ENCODE data around the gene SOD2. TPM values are rescaled to one million over a fixed set of nuclear protein-coding genes. Genes with fewer than 3 reads are reported as not detected.
"Not testable (repeated sequence)": the region's sequence is repeated elsewhere in the genome, so short reads cannot be mapped to it uniquely, and the experiment has no call there.

Gene SOD2
- total and polyA plus RNA-seq, 3 experiments from 2014 or later: 82.9 to 86.6 (median 85.0) TPM

- ChIA-PET CTCF (interaction anchor here (0.7 to 1.5 kb wide), 2 partner anchors 8 to 10 kb away, joined by 3 read pairs; partner anchors contain the start of gene WTAP), POLR2A (no interaction called here)
- no peaks in the 10 kb centered on the region for H3K4me1 ChIP-seq (ENCODE audit: insufficient read depth, low read length)
- no peaks in the 10 kb centered on the region for H3K36me3 ChIP-seq (ENCODE audit: insufficient read depth, low read length)
- H3K4me1 Mint-ChIP-seq: peaks cover 0 to 5% (median 5%) of the 10 kb centered on the region in 3 donors
- H3K27me3 ChIP-seq (ENCODE audit: insufficient read depth, low read length, poor library complexity, severe bottlenecking): no peaks in the 10 kb centered on the region
- DNase-seq: no peak
- no peaks in the 10 kb centered on the region for H3K9me3 ChIP-seq (ENCODE audit: low read length)
- H3K36me3 Mint-ChIP-seq: peaks cover 0 to 2% (median 0%) of the 10 kb centered on the region in 3 donors
- no peak overlapping the region for H3K27ac Mint-ChIP-seq
- no peak overlapping the region for H3K4me3 Mint-ChIP-seq
- no peaks in the 10 kb centered on the region for H3K9me3 Mint-ChIP-seq
- no peaks in the 10 kb centered on the region for H3K27me3 Mint-ChIP-seq
- H3K27ac ChIP-seq (ENCODE audit: low read depth, low read length): no peak overlapping the region
- no peak overlapping the region for H3K4me3 ChIP-seq (ENCODE audit: low read length)
Observed at GRCh38 chr6:159716247-159717096, 23.4 kb upstream of the SOD2 start.

GRCh38 chr6:159715605-159716004 is 22.6 kb upstream of the SOD2 start:
- H3K27me3 Mint-ChIP-seq: no peaks in the 10 kb centered on the region
- peaks cover 0 to 4% (median 3%) of the 10 kb centered on the region in 3 donors for H3K4me1 Mint-ChIP-seq
- Histone ChIP-seq H3K4me1 (ENCODE audit: insufficient read depth, low read length) (no peaks in the 10 kb centered on the region), H3K9me3 (ENCODE audit: low read length) (no peaks in the 10 kb centered on the region), H3K27me3 (ENCODE audit: insufficient read depth, low read length, poor library complexity, severe bottlenecking) (no peaks in the 10 kb centered on the region), H3K36me3 (ENCODE audit: insufficient read depth, low read length) (no peaks in the 10 kb centered on the region), H3K4me3 (ENCODE audit: low read length) (no peak overlapping the region), H3K27ac (ENCODE audit: low read depth, low read length) (no peak overlapping the region)
- H3K4me3 Mint-ChIP-seq: no peak overlapping the region
- ChIA-PET CTCF (interaction anchor here (0.7 kb wide), 1 partner anchor 9 kb away, joined by 3 read pairs; no protein-coding TSS in a partner anchor), POLR2A (interaction anchor here (0.5 kb wide), 1 partner anchor 12 kb away, joined by 4 read pairs; the partner anchor contains the start of gene WTAP)
- peaks cover 0 to 2% (median 0%) of the 10 kb centered on the region in 3 donors for H3K36me3 Mint-ChIP-seq
- H3K27ac Mint-ChIP-seq: no peak overlapping the region
- DNase-seq: no peak
- H3K9me3 Mint-ChIP-seq: no peaks in the 10 kb centered on the region

DNA sequence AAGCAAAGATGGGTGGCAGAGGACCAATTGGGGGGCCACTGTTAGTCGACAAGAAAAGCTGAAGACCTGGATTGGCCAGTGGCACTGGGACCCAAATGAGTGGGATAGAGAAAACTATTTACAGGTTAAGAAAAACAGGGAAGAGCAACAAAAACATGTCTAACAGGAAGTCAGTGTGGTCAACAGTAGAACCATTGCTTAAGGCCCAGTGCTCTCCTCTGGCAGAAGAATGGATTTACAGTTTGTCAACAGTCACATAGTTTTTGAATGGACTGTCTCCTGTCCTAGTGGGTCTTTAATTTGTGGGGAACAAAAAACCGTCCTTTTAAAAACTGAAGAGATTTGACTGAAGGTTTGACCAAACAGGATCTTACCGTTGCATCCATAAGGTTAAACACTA is 22.1 kb upstream of the SOD2 start:
- H3K4me3 Mint-ChIP-seq: no peak overlapping the region
- ChIA-PET CTCF (no interaction called here), POLR2A (interaction anchor here (0.5 kb wide), 1 partner anchor 12 kb away, joined by 4 read pairs; the partner anchor contains the start of gene WTAP)
- H3K27me3 Mint-ChIP-seq: no peaks in the 10 kb centered on the region
- no peaks in the 10 kb centered on the region for H3K4me1 ChIP-seq (ENCODE audit: insufficient read depth, low read length)
- DNase-seq: no peak
- no peaks in the 10 kb centered on the region for H3K36me3 ChIP-seq (ENCODE audit: insufficient read depth, low read length)
- H3K4me3 ChIP-seq (ENCODE audit: low read length): no peak overlapping the region
- no peaks in the 10 kb centered on the region for H3K9me3 ChIP-seq (ENCODE audit: low read length)
- H3K4me1 Mint-ChIP-seq: no peaks in the 10 kb centered on the region
- H3K9me3 Mint-ChIP-seq: no peaks in the 10 kb centered on the region
- H3K27ac ChIP-seq (ENCODE audit: low read depth, low read length): no peak overlapping the region
- peaks cover 0 to 2% (median 0%) of the 10 kb centered on the region in 3 donors for H3K36me3 Mint-ChIP-seq
- H3K27me3 ChIP-seq (ENCODE audit: insufficient read depth, low read length, poor library complexity, severe bottlenecking): no peaks in the 10 kb centered on the region
- H3K27ac Mint-ChIP-seq: peak overlapping the region in 1 of 8 donors; percentile 24

DNA sequence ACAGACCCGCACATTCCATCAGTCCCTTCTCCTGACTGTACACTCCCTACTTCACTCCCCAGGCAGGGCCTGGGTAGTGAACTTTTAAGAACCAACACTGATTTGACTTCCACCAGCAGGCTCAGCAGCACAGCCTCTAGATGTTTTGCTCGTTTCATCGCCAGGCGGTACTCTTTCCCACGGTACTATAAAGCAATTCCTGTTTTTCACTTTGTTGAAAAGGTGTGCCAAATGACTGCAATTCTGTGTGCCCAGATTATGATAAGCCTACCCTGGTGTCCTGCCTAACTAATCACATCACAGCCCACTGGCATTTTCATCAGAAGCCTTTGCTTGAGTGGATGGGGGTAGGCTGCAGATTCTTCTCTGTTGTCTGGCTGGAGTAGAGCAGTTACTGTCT is 21.4 kb upstream of the SOD2 start:
- Mint-ChIP-seq H3K4me3 (no peak overlapping the region), H3K27ac (no peak overlapping the region), H3K27me3 (no peaks in the 10 kb centered on the region), H3K36me3 (peaks cover 0 to 2% (median 0%) of the 10 kb centered on the region in 3 donors), H3K4me1 (no peaks in the 10 kb centered on the region), H3K9me3 (no peaks in the 10 kb centered on the region)
- Histone ChIP-seq H3K9me3 (ENCODE audit: low read length) (no peaks in the 10 kb centered on the region), H3K27ac (ENCODE audit: low read depth, low read length) (no peak overlapping the region), H3K36me3 (ENCODE audit: insufficient read depth, low read length) (no peaks in the 10 kb centered on the region), H3K4me3 (ENCODE audit: low read length) (no peak overlapping the region), H3K27me3 (ENCODE audit: insufficient read depth, low read length, poor library complexity, severe bottlenecking) (no peaks in the 10 kb centered on the region), H3K4me1 (ENCODE audit: insufficient read depth, low read length) (no peaks in the 10 kb centered on the region)
- ChIA-PET CTCF (no interaction called here), POLR2A (no interaction called here)
- no peak for DNase-seq

- H3K36me3 Mint-ChIP-seq: peaks cover 0 to 2% (median 0%) of the 10 kb centered on the region in 3 donors
- no peaks in the 10 kb centered on the region for H3K27me3 Mint-ChIP-seq
- CTCF ChIA-PET: no interaction called here
- POLR2A ChIA-PET: no interaction called here
- Histone ChIP-seq H3K36me3 (ENCODE audit: insufficient read depth, low read length) (no peaks in the 10 kb centered on the region), H3K27ac (ENCODE audit: low read depth, low read length) (no peak overlapping the region), H3K4me3 (ENCODE audit: low read length) (no peak overlapping the region), H3K9me3 (ENCODE audit: low read length) (no peaks in the 10 kb centered on the region), H3K27me3 (ENCODE audit: insufficient read depth, low read length, poor library complexity, severe bottlenecking) (no peaks in the 10 kb centered on the region), H3K4me1 (ENCODE audit: insufficient read depth, low read length) (no peaks in the 10 kb centered on the region)
- H3K4me3 Mint-ChIP-seq: no peak overlapping the region
- H3K27ac Mint-ChIP-seq: no peak overlapping the region
- no peaks in the 10 kb centered on the region for H3K4me1 Mint-ChIP-seq
- no peaks in the 10 kb centered on the region for H3K9me3 Mint-ChIP-seq
- DNase-seq: no peak
Observed at GRCh38 chr6:159713984-159714383, 20.9 kb upstream of the SOD2 start.

GRCh38 chr6:159712389-159712788 is 19.3 kb upstream of the SOD2 start:
- H3K9me3 Mint-ChIP-seq; POLR2A ChIA-PET; H3K9me3 ChIP-seq (ENCODE audit: low read length); H3K27me3 Mint-ChIP-seq; H3K27ac ChIP-seq (ENCODE audit: low read depth, low read length); DNase-seq; CTCF ChIA-PET; H3K4me3 ChIP-seq (ENCODE audit: low read length); H3K4me1 Mint-ChIP-seq; H3K4me1 ChIP-seq (ENCODE audit: insufficient read depth, low read length); H3K36me3 Mint-ChIP-seq; H3K27me3 ChIP-seq (ENCODE audit: insufficient read depth, low read length, poor library complexity, severe bottlenecking); H3K4me3 Mint-ChIP-seq; H3K36me3 ChIP-seq (ENCODE audit: insufficient read depth, low read length); H3K27ac Mint-ChIP-seq: not testable (repeated sequence)

DNA sequence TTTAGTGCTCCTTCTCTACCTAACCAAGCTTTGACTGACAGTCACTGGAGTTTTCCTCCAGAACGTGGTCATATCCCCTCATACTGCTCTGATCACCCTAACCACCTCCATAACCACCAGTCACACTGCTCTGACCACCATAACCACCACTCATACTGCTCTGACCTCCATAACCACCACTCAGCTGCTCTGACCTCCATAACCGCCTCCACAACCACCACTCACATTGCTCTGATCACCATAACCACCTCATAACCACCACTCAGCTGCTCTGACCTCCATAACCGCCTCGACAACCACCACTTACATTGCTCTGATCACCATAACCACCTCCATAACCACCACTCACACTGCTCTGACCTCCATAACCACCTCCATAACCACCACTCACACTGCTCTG is 17.6 kb upstream of the SOD2 start:
- H3K27ac Mint-ChIP-seq; H3K4me1 ChIP-seq (ENCODE audit: insufficient read depth, low read length); H3K27me3 Mint-ChIP-seq; H3K4me3 Mint-ChIP-seq; H3K4me3 ChIP-seq (ENCODE audit: low read length); DNase-seq; CTCF ChIA-PET; H3K9me3 Mint-ChIP-seq; H3K27me3 ChIP-seq (ENCODE audit: insufficient read depth, low read length, poor library complexity, severe bottlenecking); H3K4me1 Mint-ChIP-seq; H3K36me3 Mint-ChIP-seq; H3K27ac ChIP-seq (ENCODE audit: low read depth, low read length); H3K9me3 ChIP-seq (ENCODE audit: low read length); H3K36me3 ChIP-seq (ENCODE audit: insufficient read depth, low read length): not testable (repeated sequence)
- POLR2A ChIA-PET: interaction anchor here (0.6 kb wide), 1 partner anchor 9 kb away, joined by 7 read pairs; no protein-coding TSS in a partner anchor

GRCh38 chr6:159701413-159701999 is 8.5 kb upstream of the SOD2 start:
- Mint-ChIP-seq H3K9me3 (no peaks in the 10 kb centered on the region), H3K4me1 (peaks cover 0 to 6% (median 0%) of the 10 kb centered on the region in 3 donors), H3K4me3 (no peak overlapping the region), H3K36me3 (peaks cover 0 to 6% (median 1%) of the 10 kb centered on the region in 3 donors), H3K27me3 (peaks cover 0 to 2% of the 10 kb centered on the region in 2 donors), H3K27ac (no peak overlapping the region)
- H3K27ac ChIP-seq (ENCODE audit: low read depth, low read length): no peak overlapping the region
- no peaks in the 10 kb centered on the region for H3K9me3 ChIP-seq (ENCODE audit: low read length)
- ChIA-PET CTCF (interaction anchor here (2.1 kb wide), 1 partner anchor 31 kb away, joined by 6 read pairs; no protein-coding TSS in a partner anchor), POLR2A (interaction anchor here (0.6 to 0.7 kb wide), 2 partner anchors 9 to 21 kb away, joined by 3 to 7 read pairs; no protein-coding TSS in a partner anchor)
- DNase-seq: no peak
- no peak overlapping the region for H3K4me3 ChIP-seq (ENCODE audit: low read length)
- H3K4me1 ChIP-seq (ENCODE audit: insufficient read depth, low read length): no peaks in the 10 kb centered on the region
- H3K36me3 ChIP-seq (ENCODE audit: insufficient read depth, low read length): no peaks in the 10 kb centered on the region
- H3K27me3 ChIP-seq (ENCODE audit: insufficient read depth, low read length, poor library complexity, severe bottlenecking): no peaks in the 10 kb centered on the region
